ENCODE data around the gene GULP1.

- TF ChIP-seq ZNF674 (CRISPR knock-in tag; IDR thresholded peaks at IDR 0.05; ENCODE audit: low read depth) (no peak), CTCF (CRISPR knock-in tag; IDR thresholded peaks at IDR 0.05) (no peak), TRIM22 (IDR thresholded peaks at IDR 0.05) (no peak), ZNF839 (CRISPR knock-in tag; IDR thresholded peaks at IDR 0.05; ENCODE audit: borderline replicate concordance) (no peak), ZNF143 (CRISPR knock-in tag; IDR thresholded peaks at IDR 0.05) (no peak), ZBTB8A (CRISPR knock-in tag; IDR thresholded peaks at IDR 0.05; ENCODE audit: borderline replicate concordance, low read depth) (no peak), SRF (IDR thresholded peaks at IDR 0.05; ENCODE audit: low read depth, low read length) (no peak), KDM6A (CRISPR knock-in tag; IDR thresholded peaks at IDR 0.05; ENCODE audit: low read depth) (no peak), HNF1A (IDR thresholded peaks at IDR 0.05; ENCODE audit: low read depth) (no peak), HNF1A (CRISPR knock-in tag; IDR thresholded peaks at IDR 0.05; ENCODE audit: borderline replicate concordance) (no peak)
Observed at GRCh38 chr2:188314314-188315054, 22.8 kb downstream of the GULP1 start.

All from HepG2 (cell line).